Measurements from ENCODE around the gene FHL1.

The FHL1 gene

DNA sequence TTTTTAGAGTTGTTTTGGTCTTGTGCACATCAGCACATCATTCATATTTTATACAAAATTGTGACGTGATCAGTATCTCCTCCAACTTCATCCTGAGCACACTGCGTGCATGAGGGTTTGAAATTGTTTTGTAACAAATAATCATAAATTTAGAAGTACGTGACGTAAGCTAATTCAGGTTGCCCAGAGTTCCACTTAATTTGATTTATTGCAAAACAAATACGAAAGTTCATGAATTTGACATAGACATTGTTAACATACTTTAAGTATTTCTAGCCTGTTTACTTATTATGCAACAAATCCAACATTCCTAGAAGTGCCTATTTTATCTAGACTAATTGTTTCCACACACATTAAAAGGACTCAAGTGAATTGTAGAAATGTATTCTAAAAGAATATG lies 55.6 kb downstream of the FHL1 start:
- Mint-ChIP-seq H3K4me1 (peaks cover 29% of the 10 kb centered on the region), H3K9me3 (no peaks in the 10 kb centered on the region), H3K27me3 (no peaks in the 10 kb centered on the region), H3K27ac (peak overlapping the region; percentile 49), H3K36me3 (ENCODE audit: low read depth) (no peaks in the 10 kb centered on the region), H3K4me3 (no peak overlapping the region)
- ATAC-seq (no peak), DNase-seq (no peak)

DNA sequence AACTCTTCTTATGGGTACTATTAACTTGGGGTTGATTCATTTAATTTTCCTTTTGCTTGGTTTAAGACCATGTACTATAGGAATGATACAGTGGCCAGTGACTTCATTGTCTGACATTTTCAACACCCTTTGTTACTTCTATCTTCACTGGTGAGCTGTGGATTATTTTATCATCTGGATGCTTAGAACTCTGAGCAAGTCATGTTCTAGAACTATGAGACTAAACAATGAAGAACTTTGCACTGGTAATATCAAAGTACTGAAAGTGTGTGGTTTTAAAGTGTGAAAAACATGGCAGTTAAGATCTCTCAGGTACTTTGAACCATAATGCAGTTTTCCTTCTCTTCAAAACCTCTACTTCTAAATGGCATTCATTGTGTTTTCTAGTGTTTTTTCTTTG lies 56.1 kb downstream of the FHL1 start:
- Mint-ChIP-seq H3K27me3 (no peaks in the 10 kb centered on the region), H3K27ac (peak overlapping the region; percentile 49), H3K4me3 (no peak overlapping the region), H3K9me3 (no peaks in the 10 kb centered on the region), H3K4me1 (peaks cover 29% of the 10 kb centered on the region), H3K36me3 (ENCODE audit: low read depth) (no peaks in the 10 kb centered on the region)
- DNase-seq (no peak), ATAC-seq (peak; percentile 96)

DNA sequence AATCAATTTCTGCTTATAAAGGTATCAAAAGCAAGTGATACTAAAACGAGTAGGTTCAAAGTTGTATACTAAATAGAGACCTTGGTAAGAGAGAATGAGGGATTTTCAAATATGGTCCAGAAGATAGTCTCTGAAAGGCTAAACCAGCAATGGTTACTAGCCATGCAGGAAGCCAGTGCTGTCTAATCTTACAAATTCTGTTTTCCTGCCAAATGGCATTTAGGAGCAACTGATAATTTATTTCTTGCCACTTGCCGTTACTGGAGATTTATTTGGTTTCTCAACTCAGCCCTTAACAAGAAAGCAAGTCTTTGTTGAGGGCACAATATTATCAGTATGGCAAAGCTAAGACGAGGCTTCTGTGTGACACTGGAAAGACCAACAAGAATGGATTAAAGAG lies 56.6 kb downstream of the FHL1 start:
- no peak overlapping the region for H3K4me3 Mint-ChIP-seq
- no peaks in the 10 kb centered on the region for H3K9me3 Mint-ChIP-seq
- ATAC-seq = no peak
- no peaks in the 10 kb centered on the region for H3K27me3 Mint-ChIP-seq
- no peak overlapping the region for H3K27ac Mint-ChIP-seq
- no peaks in the 10 kb centered on the region for H3K36me3 Mint-ChIP-seq (ENCODE audit: low read depth)
- DNase-seq = no peak
- H3K4me1 Mint-ChIP-seq = peaks cover 29% of the 10 kb centered on the region

- H3K27ac Mint-ChIP-seq = no peak overlapping the region
- H3K36me3 Mint-ChIP-seq (ENCODE audit: low read depth) = no peaks in the 10 kb centered on the region
- no peak for ATAC-seq
- no peak for DNase-seq
- no peaks in the 10 kb centered on the region for H3K9me3 Mint-ChIP-seq
- no peaks in the 10 kb centered on the region for H3K27me3 Mint-ChIP-seq
- no peak overlapping the region for H3K4me3 Mint-ChIP-seq
- peaks cover 31% of the 10 kb centered on the region for H3K4me1 Mint-ChIP-seq
Observed at GRCh38 chrX:136204571-136204970, 57.2 kb downstream of the FHL1 start.

DNA sequence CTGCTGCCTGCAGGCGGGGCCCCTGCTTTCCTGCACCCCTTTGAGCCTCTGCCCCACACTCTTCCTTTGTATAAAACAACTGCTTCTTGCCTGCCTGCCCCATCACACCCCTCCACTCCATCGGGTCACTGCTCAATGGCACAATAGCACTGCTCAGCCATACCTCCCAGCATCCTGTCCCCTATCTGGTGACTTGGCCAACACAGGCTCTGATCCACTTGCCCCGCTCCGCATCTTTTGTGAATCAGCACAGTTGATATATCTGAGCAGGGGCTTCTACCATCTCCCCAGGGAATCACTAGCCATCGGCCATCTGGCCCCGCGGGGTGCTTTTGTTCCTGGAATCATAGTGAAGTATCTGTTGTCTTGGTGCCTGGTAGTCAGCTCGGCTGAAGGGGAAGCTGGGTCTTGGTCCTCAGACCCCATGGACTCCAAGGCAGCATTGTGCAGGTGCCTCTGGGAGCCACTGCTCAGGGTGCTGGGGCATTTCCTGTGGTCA lies 58.6 kb downstream of the FHL1 start:
- Mint-ChIP-seq H3K4me1 (peaks cover 33% of the 10 kb centered on the region), H3K36me3 (ENCODE audit: low read depth) (peaks cover 1% of the 10 kb centered on the region), H3K27ac (no peak overlapping the region), H3K4me3 (no peak overlapping the region), H3K9me3 (no peaks in the 10 kb centered on the region), H3K27me3 (no peaks in the 10 kb centered on the region)
- no peak for ATAC-seq
- DNase-seq = no peak

DNA sequence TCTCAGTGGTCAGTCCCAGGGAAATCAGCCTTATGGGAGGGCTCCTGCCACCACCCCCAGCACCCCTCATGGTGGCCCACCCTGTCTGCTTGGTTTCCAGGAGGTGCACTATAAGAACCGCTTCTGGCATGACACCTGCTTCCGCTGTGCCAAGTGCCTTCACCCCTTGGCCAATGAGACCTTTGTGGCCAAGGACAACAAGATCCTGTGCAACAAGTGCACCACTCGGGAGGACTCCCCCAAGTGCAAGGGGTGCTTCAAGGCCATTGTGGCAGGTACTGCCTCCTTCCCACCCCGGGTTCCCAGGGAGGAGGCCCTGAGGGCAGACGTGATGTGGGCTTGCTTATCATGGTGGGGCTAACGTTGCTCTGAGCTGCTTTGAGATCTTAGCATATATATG lies 59.6 kb downstream of the FHL1 start:
- Mint-ChIP-seq H3K27ac (no peak overlapping the region), H3K4me1 (peaks cover 33% of the 10 kb centered on the region), H3K9me3 (no peaks in the 10 kb centered on the region), H3K4me3 (no peak overlapping the region), H3K27me3 (no peaks in the 10 kb centered on the region), H3K36me3 (ENCODE audit: low read depth) (peaks cover 1% of the 10 kb centered on the region)
- no peak for DNase-seq
- no peak for ATAC-seq

DNA sequence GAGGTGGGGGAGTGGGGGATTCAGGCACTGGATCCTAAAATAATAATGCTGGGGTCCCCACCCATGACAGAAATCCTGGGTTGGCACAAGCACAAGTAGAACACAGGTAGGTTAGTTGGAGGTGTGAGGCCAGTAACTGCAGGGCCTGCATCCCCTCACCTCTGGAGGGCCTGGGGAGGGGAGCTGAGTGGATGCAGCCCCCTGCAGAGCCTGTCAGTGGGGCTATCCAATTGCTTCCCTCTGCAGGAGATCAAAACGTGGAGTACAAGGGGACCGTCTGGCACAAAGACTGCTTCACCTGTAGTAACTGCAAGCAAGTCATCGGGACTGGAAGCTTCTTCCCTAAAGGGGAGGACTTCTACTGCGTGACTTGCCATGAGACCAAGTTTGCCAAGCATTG lies 60.2 kb downstream of the FHL1 start:
- no peaks in the 10 kb centered on the region for H3K27me3 Mint-ChIP-seq
- H3K4me1 Mint-ChIP-seq = peaks cover 33% of the 10 kb centered on the region
- H3K9me3 Mint-ChIP-seq = no peaks in the 10 kb centered on the region
- peaks cover 1% of the 10 kb centered on the region for H3K36me3 Mint-ChIP-seq (ENCODE audit: low read depth)
- H3K4me3 Mint-ChIP-seq = no peak overlapping the region
- no peak for DNase-seq
- no peak overlapping the region for H3K27ac Mint-ChIP-seq
- no peak for ATAC-seq

- Mint-ChIP-seq H3K27ac (no peak overlapping the region), H3K9me3 (no peaks in the 10 kb centered on the region), H3K36me3 (ENCODE audit: low read depth) (peaks cover 1% of the 10 kb centered on the region), H3K4me1 (peaks cover 17% of the 10 kb centered on the region), H3K4me3 (no peak overlapping the region), H3K27me3 (no peaks in the 10 kb centered on the region)
- peak; percentile 36 for ATAC-seq
- peak; percentile 14 for DNase-seq
Observed at GRCh38 chrX:136209016-136209738, 61.8 kb downstream of the FHL1 start.

DNA sequence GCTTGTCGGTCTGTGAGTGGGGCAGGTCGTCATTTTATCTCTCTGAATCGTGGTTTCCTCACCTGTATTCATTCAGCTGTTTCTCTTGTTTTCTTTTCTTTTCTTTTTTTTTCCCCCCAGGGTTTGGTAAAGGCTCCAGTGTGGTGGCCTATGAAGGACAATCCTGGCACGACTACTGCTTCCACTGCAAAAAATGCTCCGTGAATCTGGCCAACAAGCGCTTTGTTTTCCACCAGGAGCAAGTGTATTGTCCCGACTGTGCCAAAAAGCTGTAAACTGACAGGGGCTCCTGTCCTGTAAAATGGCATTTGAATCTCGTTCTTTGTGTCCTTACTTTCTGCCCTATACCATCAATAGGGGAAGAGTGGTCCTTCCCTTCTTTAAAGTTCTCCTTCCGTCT lies 62.4 kb downstream of the FHL1 start:
- no peak for DNase-seq

GRCh38 chrX:136210243-136210642 lies 62.9 kb downstream of the FHL1 start:
- H3K9me3 Mint-ChIP-seq = no peaks in the 10 kb centered on the region
- H3K27ac Mint-ChIP-seq = no peak overlapping the region
- ATAC-seq = no peak
- peaks cover 1% of the 10 kb centered on the region for H3K36me3 Mint-ChIP-seq (ENCODE audit: low read depth)
- H3K4me1 Mint-ChIP-seq = peaks cover 9% of the 10 kb centered on the region
- no peak overlapping the region for H3K4me3 Mint-ChIP-seq
- DNase-seq = no peak
- H3K27me3 Mint-ChIP-seq = no peaks in the 10 kb centered on the region

More for the DNA sequence above, 62.4 kb downstream of the FHL1 start:
- Mint-ChIP-seq H3K4me3 (no peak overlapping the region), H3K9me3 (no peaks in the 10 kb centered on the region), H3K4me1 (peaks cover 13% of the 10 kb centered on the region), H3K36me3 (ENCODE audit: low read depth) (peaks cover 1% of the 10 kb centered on the region), H3K27me3 (no peaks in the 10 kb centered on the region), H3K27ac (no peak overlapping the region)
- ATAC-seq = no peak

DNA sequence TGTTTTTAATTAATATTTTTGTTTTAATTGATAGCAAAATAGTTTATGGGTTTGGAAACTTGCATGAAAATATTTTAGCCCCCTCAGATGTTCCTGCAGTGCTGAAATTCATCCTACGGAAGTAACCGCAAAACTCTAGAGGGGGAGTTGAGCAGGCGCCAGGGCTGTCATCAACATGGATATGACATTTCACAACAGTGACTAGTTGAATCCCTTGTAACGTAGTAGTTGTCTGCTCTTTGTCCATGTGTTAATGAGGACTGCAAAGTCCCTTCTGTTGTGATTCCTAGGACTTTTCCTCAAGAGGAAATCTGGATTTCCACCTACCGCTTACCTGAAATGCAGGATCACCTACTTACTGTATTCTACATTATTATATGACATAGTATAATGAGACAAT lies 63.5 kb downstream of the FHL1 start:
- Mint-ChIP-seq H3K36me3 (ENCODE audit: low read depth) (peaks cover 1% of the 10 kb centered on the region), H3K27ac (no peak overlapping the region), H3K4me3 (no peak overlapping the region), H3K27me3 (no peaks in the 10 kb centered on the region), H3K9me3 (no peaks in the 10 kb centered on the region), H3K4me1 (peaks cover 8% of the 10 kb centered on the region)
- ATAC-seq (no peak), DNase-seq (no peak)

DNA sequence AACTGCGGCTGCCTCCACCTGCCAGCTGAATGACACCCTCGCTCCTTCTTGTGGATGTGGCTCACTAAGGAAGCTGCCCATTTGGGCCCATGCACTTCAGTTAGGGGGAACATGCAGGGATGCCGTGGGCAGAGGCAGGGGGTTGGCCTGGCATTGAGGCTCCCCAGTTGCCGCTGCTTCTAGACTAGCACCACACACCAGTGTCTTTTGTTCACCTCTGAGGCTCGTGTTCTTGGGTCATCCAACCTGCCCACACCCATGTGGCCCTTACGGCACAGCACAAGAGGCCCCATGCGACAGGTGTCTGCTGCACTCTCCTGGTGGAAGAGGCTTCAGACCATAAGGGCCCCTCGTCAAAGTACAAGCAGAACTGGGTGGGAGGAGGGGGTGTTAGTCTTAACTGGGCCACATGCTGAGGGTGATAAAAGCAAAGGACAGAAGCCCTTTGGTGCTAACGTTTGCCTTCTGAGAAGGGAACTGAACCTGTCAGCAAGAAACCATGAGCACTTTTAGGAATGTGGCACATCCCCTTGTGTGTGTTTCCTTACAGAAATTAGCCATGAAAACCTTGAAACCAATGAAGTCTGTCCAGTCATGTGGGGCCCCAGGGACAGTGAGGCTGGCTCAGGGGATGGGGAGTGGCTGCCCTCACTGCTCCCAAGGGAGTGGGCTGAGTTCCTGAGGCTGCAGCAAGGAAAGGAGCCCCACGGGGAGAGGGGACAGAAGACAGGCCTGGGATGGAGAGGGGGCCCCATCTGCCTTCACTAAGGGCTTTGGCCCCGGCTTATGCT lies 64.6 kb downstream of the FHL1 start:
- Mint-ChIP-seq H3K27ac (no peak overlapping the region), H3K9me3 (no peaks in the 10 kb centered on the region), H3K4me1 (peaks cover 5% of the 10 kb centered on the region), H3K27me3 (no peaks in the 10 kb centered on the region), H3K4me3 (no peak overlapping the region), H3K36me3 (ENCODE audit: low read depth) (peaks cover 2% of the 10 kb centered on the region)
- no peak for DNase-seq
- ATAC-seq = no peak

DNA sequence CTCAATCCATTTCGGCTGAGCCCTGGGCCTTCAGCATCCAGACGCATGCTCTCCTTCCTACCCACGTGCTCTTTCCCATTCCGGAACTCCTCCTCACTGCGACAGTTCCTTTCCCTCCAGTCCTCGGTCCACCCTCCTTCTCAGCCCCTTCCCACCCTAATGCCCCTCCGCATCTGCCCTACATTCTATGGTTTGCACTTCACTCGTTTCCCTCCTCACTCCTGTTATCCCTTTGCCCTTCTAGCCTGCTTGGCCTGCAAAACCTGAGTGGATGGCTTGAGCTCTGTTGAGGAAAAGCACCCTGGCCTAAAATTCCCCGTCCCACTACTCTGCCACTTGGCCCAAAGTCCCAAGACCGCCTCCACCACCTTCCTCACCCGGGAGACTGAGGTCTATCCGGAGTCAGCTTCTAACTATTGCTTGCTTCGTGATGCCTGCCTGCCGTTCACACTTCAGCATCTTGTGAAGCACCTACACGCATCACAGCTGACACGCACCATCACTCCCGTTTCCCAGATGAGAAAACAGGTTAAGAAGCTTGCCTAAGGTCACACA lies 65.3 kb downstream of the FHL1 start:
- Mint-ChIP-seq H3K27me3 (no peaks in the 10 kb centered on the region), H3K4me3 (no peak overlapping the region), H3K9me3 (no peaks in the 10 kb centered on the region), H3K27ac (no peak overlapping the region), H3K4me1 (peaks cover 5% of the 10 kb centered on the region), H3K36me3 (ENCODE audit: low read depth) (peaks cover 4% of the 10 kb centered on the region)
- no peak for ATAC-seq
- no peak for DNase-seq

DNA sequence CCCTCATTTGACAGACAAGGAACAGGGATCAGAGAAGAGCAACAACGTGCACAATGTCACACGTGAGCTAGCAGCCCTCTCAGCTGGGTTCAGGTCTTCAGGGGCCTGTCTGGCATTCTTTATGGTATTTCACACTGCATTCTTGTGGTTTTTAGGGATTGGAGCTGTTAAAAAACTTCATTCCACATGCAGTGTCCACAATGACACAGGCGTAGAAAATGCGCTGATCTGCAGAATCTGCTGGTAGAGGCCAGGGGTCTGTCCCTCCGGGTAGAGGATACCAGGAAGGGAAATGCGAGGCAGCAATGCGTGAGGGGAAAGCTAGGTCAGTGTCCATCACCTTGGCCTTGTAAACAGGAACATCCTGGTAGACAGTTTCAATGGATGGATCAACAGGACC lies 67.2 kb downstream of the FHL1 start:
- Mint-ChIP-seq H3K4me1 (peaks cover 3% of the 10 kb centered on the region), H3K9me3 (no peaks in the 10 kb centered on the region), H3K27me3 (no peaks in the 10 kb centered on the region), H3K36me3 (ENCODE audit: low read depth) (peaks cover 12% of the 10 kb centered on the region), H3K27ac (no peak overlapping the region), H3K4me3 (no peak overlapping the region)
- ATAC-seq (no peak), DNase-seq (no peak)

DNA sequence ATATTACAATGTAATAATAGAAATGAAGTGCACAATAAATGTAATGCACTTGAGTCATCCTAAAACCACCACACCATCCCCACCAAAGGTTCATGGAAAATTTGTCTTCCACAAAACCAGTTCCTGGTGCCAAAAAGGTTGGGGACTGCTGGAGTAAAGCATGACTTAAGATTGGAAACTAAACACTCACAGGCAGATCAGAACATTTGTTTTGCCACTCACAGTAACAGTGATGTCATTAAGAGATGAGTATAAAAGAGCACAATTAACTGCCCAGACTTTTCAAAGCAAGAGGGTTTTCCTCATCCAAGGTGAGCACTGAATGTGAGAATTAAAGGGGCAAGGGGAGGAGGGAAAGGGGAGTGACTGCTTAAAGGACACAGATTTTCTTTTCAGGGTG lies 68.2 kb downstream of the FHL1 start:
- Mint-ChIP-seq H3K36me3 (ENCODE audit: low read depth) (peaks cover 14% of the 10 kb centered on the region), H3K27ac (no peak overlapping the region), H3K9me3 (no peaks in the 10 kb centered on the region), H3K4me3 (no peak overlapping the region), H3K27me3 (no peaks in the 10 kb centered on the region), H3K4me1 (peaks cover 2% of the 10 kb centered on the region)
- DNase-seq (no peak), ATAC-seq (no peak)

All from activated naive CD8-positive, alpha-beta T cell treated with anti-CD3 and anti-CD28 coated beads, Interleukin-2, amount 50 U/mL, for 24 hours (primary cell).